GM21515 (cell line): ENCODE measurements around the gene PAFAH1B1.

Experiments used
- ATAC-seq: cut with Tn5 transposase; IDR thresholded peaks from one replicate; pipeline ENCODE4 v1.9.1; 2021; ENCODE audit not compliant: unreplicated experiment

Gene PAFAH1B1

GRCh38 chr17:2701161-2701995 lies 107.9 kb downstream of the PAFAH1B1 start:
- no peak for ATAC-seq

- ATAC-seq: no peak
Measured at GRCh38 chr17:2701996-2702741, 108.7 kb downstream of the PAFAH1B1 start.

DNA sequence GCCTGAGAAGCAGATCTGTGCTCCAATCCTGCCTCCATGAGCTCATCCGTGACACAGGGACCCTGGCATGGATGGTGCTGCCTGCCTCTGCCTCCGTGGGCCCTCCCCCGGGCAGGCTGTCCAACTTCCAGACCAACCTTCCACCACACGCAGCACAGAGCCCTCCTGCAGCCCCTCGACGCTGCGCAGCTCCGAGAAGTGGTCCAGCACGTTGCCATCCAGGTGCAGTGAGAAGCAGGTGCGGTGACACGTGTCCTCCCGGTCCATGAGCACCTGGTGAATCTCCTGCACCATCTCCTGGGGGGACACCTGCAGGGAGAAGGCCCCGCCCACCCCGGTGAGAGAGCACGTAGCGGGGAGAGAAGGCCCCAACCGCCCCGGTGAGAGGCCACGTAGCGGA lies 109.7 kb downstream of the PAFAH1B1 start:
- ATAC-seq: no peak

DNA sequence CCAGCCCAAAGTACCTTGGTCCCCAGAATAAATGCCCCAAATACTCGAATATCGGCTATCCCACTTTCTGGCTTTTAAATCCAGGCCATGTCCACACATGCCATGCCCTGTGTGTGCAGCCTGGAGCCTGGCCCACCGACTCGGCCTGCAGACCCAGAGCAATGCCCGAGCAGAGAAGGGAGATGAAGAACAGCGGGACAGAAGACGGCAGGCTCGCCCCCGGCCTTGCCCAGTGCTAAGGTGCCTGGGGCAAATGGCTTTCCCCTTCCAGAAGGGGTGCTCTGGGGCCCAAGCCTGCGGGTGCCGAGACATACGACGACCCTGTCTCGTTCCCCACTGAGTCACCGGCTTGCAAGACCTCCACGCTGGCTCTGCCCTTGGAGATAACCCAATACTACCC lies 110.2 kb downstream of the PAFAH1B1 start:
- no peak for ATAC-seq

DNA sequence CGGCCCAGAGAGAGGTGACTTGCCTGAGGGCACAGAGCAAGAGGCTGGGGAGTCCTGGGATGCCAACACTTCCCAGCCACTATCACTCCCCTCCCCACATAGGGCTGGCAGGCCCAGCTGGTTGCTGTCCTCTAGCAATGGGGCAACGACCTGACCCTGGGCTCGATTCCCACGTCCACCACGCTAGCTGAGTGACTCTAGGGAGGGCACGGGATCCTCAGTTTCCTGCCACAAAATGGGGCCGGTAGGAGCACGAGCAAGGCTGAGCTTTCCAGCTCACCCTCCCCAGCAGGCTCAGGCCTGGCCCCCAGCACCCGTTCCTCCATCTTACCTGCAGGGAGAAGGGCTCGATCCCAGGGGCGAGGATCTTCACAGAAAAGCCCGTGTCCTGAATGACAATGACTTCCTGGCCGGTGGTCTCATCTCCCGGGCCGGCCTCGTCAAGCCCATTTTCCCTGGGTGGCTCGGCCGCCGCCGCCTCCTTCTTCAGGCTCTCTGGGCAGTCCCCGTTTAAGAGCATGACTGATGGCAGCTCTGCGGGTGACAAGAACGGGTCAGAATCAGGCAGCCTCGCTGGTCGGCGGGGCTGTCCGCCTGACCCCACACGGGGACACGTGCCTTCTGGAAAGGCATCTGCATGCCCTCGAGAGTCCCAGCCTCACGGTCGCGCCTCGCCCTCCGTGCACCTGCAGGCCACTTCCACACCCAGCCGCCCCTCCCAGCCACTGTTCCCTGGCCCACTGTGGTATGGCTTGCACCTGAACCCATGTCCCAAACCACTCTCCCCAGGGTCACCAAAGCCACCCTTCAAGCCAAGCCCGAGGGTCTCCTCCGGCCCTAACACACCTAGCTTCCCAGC lies 110.8 kb downstream of the PAFAH1B1 start:
- no peak for ATAC-seq

DNA sequence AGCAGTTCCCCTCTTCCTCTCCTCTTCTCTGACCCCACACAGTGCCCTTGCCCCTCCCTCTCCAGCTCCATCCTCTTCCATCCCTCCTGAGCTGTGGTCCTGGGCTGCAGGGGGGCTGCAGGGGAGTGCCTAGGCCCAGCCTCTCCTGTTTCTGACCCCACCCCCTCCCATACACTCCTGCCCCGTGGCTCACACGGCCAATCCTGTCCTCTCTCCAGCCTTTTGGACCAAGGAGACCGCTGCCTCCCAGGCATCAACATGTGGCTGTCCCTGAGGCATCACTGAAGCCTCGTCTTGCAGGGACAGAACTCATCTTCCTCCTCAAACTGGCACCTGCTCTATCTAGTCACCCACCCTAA lies 111.4 kb downstream of the PAFAH1B1 start:
- no peak for ATAC-seq

DNA sequence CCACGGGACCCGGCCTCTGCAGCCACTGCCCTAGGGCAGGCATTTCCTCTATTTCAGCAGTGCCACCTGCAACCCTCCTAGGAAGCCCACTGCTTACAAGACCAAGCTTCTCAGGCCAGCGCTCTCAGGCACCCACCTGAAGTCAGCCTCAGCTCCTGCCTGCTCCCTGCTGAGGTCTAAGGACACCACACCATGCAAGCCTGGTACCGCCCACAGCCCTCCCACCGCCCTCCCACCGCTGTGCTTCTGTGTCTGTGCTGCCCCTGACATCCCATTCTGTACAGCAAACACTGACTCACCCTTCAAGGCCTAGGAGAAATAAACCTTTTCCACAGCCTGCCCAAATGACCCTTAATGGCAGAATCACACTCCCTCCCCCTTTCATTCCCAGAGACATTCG lies 111.8 kb downstream of the PAFAH1B1 start:
- no peak for ATAC-seq

- no peak for ATAC-seq
Measured at GRCh38 chr17:2705888-2706795, 112.7 kb downstream of the PAFAH1B1 start.

DNA sequence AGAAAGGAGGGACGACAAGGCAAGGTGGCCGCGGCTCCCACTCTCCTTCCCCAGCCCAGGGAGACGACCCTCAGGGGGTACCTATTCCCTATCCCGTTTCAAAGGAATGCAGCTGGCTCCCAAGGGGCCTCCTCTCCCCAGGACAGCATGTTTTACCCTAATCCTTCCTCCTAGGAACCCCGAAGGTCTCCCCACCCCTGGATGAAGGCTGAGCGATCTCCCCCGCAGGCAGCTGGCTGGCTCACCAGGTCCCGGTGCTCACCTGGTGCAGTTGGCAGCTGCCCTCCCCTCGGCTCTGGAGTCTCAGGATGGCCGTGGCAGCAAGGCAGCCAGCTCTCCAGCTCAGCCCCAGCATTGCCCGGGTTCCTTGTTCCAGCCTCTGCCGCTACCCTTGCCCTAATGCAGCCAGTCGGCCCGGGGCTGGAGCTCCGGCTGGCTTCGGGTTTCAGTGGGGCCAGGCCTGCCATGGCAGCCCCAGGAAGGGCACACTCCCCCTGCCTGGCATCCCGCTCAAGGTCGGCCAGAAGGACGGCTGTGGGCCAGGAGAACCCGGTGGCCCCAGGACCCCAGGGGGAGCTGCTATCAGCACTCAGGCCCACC lies 113.6 kb downstream of the PAFAH1B1 start:
- ATAC-seq: no peak

DNA sequence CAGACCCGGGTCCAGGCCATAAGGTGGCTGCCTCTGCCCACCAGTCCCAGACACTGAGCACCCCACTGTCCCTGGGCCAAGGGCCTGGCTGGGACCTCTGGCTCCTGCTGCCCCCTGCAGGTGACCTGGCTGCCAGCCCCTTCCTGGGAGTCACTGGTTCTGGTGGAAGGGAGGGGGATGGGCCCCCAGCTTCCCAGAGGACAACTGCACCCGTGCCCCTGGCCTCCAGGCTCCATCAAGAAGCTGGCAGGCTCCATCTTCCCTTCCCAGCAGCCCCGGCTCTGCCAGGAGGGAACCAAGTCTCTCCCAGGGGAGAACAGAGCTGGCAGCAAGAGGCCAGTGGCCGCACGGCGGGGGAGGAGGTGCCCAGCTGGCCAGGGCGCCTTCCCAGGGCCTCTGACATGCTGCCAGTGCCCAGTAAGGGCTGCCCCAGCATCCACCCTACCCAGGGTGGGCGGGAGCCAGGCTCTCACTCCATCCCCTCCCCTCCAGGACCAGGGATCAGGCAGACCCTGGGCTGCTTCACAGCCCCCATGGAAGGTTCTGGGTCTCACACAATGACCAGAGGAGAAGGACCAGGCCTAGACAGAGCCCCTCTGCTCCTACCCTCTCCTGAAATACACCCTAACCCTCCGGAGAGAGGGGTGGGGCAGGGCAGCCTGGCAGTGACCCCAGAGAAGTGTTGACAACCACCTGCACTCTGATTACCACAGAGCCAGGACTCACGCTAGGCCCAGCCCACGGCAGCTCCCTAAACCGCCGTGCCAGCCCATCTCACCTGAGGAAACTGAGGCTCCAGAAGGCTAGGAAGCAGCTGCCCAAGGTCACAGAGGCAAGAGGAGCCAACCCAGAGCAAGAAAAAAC lies 114.5 kb downstream of the PAFAH1B1 start:
- no peak for ATAC-seq

DNA sequence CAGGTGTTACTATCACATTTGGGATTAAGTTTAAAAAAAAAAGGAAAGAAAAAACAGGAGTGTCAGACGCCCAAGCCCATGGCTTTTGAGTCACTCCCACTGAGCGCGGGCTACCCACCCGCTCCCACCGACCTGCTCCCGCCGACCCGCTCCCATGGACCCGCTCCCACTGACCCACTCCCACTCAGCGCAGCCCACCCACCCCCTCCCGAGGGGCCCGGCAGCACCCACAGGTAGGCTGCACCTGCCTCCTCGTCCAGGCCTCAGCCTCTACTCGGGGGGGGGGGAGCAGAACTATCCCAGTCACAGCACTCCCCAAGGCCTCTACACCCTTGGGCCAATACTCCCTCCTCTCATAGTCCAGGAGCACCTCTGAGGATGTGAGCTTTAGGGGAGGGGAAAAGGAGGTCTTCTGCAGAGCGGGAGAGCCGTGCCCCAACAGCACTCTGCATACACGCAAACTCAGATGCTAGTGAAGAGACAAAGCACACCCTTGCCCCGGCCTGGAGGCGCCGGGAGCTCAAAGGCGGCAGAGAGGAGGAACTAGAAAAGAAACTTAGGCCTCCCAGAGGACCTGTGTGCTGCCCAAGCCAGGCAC lies 115.2 kb downstream of the PAFAH1B1 start:
- no peak for ATAC-seq

GRCh38 chr17:2709183-2709661 lies 115.8 kb downstream of the PAFAH1B1 start:
- ATAC-seq: no peak

DNA sequence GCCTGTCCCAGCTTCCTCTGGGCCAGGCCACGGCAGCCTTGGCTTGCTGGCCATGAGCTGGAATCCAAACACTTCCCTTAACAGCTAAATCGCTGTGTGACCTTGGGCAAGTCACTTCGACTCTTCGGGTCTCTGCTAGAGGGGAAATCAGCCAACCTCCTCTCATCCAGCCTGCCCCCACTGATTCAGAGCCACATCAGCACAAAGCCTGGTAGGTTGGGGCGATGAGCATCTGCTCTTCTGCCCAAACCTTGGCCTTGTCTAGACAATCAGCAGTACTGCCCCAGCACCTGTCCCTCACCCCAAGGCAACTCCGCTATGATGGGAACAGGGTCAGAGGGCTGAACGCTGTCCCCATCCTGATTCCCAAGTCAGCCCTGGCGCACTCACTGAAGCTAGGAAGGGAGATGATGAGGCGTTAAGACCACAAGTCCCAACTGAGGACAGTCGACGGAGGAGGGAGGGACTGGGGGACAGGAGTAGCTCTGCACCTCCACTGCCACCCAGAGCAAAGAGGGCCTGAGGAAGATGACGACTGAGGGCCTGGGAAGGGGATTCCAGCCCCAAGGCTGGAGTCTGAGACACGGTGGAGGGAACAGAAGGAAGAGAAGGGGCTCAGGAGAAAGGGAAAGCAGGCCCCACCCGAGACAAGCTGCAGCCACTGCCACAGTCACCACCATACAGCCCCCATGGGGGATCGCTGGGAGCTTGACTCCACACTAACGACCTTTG lies 116.8 kb downstream of the PAFAH1B1 start:
- no peak for ATAC-seq

DNA sequence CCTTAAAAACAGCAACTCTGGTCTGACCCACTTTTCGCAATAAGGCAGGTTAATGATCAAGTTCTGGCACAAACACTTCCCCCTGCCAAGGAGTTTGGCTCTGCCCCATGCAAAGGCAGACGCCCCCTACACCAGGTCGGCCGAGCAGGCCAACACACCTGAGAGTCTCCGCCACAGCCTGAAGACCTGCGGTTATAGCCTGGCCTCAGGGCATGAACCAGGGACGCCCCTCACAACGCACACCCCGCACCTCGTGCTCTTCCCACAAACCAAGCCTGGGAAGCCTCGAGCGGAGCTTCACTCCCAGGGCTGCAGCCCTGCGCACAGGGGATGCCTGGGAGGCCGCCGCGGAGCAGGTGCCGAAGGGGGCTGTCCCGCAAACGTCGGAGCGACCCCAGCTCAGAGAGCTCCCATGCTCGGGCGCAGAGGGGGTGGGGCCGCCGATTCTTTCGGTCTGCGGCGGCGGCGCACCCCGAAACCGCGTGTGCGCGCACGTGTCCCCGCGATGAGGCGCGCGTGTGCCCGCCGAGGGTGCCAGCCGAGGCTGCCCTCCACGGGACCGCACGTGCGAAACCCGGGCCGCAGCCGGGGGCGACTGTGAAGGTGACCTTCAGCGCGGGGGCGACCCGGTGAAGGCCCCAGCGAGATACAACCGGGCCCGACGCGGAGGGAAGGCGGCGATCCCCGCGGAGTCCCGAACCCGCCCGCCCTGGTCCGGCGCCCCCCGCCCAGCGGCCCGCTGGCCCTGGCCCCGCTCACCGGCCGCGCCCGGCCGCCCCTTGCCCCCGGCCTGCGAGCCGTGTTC lies 117.6 kb downstream of the PAFAH1B1 start:
- peak; percentile 25 for ATAC-seq

GRCh38 chr17:2711608-2712299 lies 118.3 kb downstream of the PAFAH1B1 start, which contains the start of gene CLUH:
Gene CLUH, minus strand, starts transcription at chr17:2711764. Its CDS starts 103 bp downstream, at chr17:2711661.
- ATAC-seq: peak; percentile 70

DNA sequence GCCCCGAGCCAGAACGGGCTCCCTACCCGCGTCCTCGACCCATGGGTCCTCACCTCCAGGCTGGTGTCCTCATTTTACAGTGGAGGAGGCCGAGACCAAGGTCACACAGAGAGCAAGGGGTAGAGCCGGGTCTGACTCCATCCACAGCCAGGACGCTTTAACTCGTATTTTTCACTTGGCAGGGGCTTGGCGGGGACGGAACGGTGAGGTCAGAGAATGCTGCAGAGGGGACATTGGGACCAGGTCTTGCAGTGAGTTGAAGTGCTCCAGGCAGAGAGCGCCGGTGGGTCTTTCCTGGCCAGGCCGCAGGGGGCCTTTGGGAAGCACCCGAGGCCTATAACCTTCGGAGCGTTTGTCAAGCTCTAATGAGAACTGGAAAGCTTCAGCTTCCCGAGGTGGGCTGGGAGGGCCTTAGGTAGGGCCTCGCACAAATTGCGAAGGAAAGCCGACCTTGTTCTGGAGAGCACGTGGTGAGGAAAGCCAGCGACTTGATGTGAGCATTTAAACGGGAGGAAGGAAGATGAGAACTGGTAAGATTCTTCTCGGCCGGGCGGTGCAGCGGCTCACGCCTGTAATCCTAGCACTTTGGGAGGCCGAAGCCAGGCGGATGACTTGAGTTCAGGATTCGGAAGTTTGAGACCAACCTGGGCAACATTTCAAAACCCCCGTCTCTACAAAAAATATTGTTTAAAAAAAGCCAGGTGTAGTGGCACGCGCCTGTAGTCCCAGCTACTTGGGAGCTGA lies 119.0 kb downstream of the PAFAH1B1 start:
- no peak for ATAC-seq
